SU-DHL-6 (cell line): ENCODE results near the gene SPTBN5.

ENCODE experiments used
- CTCF ChIP-seq: fragments of 200-600 bp; sonication (generic); IDR thresholded peaks from one replicate; pipeline ENCODE4 v1.5.1; 2017; ENCODE audit warnings: antibody characterized with exemption, mild to moderate bottlenecking, low read length, moderate library complexity; ENCODE audit not compliant: insufficient read depth, poor library complexity, severe bottlenecking
- EZH2phosphoT487 ChIP-seq: fragments of 200-600 bp; sonication (generic), shearing (Covaris generic); conservative IDR thresholded peaks from 2 replicates; pipeline ENCODE4 v1.6.1; 2018; ENCODE audit warnings: mild to moderate bottlenecking, antibody characterized with exemption, low read length, moderate library complexity, mixed read lengths

- TF ChIP-seq CTCF (no peak), EZH2phosphoT487 (no peak)
These were observed 34.2 kb upstream of the SPTBN5 start for GRCh38 chr15:41928100-41928499.
